ENCODE measurements around the gene SYN1.

Gene SYN1

GRCh38 chrX:47523297-47523696 is 96.4 kb downstream of the SYN1 start:
- DNase-seq (ENCODE audit: low read depth) = no peak

Data from non-pigmented ciliary epithelial cell (primary cell).